ENCODE data around the gene SCNN1A. TPM values are rescaled to one million over a fixed set of nuclear protein-coding genes. Genes with fewer than 3 reads are reported as not detected.
A peak's percentile ranks its signal among the peaks of the same experiment; 100 is the strongest.
"Not testable (repeated sequence)": the region's sequence is repeated elsewhere in the genome, so short reads cannot be mapped to it uniquely, and the experiment has no call there.

The SCNN1A gene
- total RNA-seq, 1 donor from 2014 or later: 0.05 TPM

DNA sequence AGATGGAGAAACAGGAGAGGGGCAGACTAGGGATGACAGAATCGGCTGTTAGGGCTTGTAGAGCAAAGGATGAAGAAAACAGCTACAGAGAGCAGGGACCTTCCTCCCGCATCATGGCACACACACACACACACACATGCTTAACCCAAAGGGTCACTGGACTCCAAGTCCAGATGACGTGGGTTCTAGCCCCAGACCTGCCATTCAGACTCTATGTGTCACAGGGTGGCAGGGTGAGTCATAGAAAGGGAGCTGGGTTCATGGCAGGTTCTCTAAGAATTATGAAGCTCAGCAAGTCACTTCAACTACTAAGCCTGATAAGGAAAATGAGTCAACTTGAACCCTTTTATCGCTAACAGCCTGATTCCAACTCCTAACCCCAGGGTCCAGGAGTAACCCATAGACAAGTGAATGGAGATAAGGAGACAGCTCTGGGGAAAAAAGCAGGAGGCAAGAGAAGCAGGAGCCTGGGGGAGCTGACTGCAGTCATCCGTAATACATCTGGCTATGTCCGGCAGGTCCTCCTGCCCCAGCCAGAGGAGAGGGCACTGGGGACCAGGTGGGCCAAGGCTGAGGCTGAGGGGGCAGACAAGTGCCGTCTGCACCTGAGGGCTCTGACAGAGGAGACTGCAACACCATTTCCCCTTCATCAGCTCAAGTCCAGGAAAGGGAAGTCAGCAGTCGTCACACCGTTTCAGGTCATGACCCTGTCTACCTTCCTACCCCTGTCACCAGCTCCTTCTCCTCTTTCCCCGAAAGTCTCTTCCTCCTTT is 29.9 kb downstream of the SCNN1A start:
- DNase-seq (ENCODE audit: low spot score): no peak
- no peaks in the 10 kb centered on the region for H3K27me3 Mint-ChIP-seq (ENCODE audit: insufficient read depth)
- peaks cover 5% of the 10 kb centered on the region for H3K9me3 Mint-ChIP-seq
- peaks cover 6% of the 10 kb centered on the region for H3K36me3 Mint-ChIP-seq (ENCODE audit: low read depth)
- intact Hi-C loops (cut with micrococcal nuclease): no loop called here
- peaks cover 46% of the 10 kb centered on the region for H3K4me1 Mint-ChIP-seq (ENCODE audit: low read depth)
- peak overlapping the region; percentile 61 for H3K4me3 Mint-ChIP-seq
- peak overlapping the region; percentile 76 for H3K27ac Mint-ChIP-seq

DNA sequence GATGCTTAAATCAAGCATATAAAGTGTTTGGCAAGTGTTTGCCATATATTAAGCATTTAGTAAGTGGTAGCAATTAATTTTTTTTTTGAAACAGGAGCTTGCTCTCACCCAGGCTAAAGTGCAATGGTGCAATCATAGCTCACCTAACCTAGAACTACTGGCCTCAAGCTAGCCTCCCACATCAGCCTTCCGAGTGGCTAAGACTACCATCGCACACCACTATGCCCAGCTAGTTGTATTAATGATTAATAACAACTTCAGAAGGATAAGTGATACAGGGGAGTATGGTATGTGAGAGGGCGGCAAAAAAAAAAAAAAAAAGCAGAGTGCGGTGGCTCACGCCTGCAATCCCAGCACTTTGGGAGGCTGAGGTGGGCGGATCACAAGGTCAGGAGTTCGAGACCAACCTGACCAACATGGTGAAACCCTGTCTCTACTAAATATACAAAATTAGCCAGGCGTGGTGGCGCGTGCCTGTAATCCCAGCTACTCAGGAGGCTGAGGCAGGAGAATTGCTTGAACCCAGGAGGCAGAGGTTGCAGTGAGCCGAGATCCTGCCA is 31.2 kb downstream of the SCNN1A start:
- H3K36me3 Mint-ChIP-seq (ENCODE audit: low read depth); H3K4me3 Mint-ChIP-seq; intact Hi-C loops (cut with micrococcal nuclease); H3K27me3 Mint-ChIP-seq (ENCODE audit: insufficient read depth); H3K9me3 Mint-ChIP-seq; H3K27ac Mint-ChIP-seq; DNase-seq (ENCODE audit: low spot score): not testable (repeated sequence)
- H3K4me1 Mint-ChIP-seq (ENCODE audit: low read depth): peaks cover 46% of the 10 kb centered on the region

DNA sequence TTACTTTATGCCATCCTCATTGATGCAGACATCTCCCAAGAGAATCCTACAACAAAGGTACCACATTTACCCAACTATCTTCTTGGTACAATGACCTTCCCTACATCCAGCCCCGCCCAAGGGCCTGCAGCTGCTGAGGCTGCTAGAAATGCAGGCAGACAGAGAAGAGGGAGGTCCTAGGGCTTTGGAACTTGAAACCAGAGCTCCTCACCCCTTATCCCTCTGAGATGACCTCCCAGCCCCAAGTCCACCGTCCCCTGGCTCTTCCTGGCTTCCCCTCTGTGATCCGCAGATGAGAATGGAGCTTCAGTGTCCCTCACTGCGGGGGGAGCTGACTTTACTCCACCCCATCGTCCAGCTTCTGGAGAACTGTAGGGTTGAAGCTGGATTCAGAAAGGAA is 31.8 kb downstream of the SCNN1A start:
- H3K36me3 Mint-ChIP-seq (ENCODE audit: low read depth): peaks cover 6% of the 10 kb centered on the region
- H3K4me3 Mint-ChIP-seq: no peak overlapping the region
- DNase-seq (ENCODE audit: low spot score): no peak
- peak overlapping the region; percentile 2 for H3K27ac Mint-ChIP-seq
- H3K27me3 Mint-ChIP-seq (ENCODE audit: insufficient read depth): no peaks in the 10 kb centered on the region
- peaks cover 5% of the 10 kb centered on the region for H3K9me3 Mint-ChIP-seq
- intact Hi-C loops (cut with micrococcal nuclease): no loop called here
- peaks cover 46% of the 10 kb centered on the region for H3K4me1 Mint-ChIP-seq (ENCODE audit: low read depth)

DNA sequence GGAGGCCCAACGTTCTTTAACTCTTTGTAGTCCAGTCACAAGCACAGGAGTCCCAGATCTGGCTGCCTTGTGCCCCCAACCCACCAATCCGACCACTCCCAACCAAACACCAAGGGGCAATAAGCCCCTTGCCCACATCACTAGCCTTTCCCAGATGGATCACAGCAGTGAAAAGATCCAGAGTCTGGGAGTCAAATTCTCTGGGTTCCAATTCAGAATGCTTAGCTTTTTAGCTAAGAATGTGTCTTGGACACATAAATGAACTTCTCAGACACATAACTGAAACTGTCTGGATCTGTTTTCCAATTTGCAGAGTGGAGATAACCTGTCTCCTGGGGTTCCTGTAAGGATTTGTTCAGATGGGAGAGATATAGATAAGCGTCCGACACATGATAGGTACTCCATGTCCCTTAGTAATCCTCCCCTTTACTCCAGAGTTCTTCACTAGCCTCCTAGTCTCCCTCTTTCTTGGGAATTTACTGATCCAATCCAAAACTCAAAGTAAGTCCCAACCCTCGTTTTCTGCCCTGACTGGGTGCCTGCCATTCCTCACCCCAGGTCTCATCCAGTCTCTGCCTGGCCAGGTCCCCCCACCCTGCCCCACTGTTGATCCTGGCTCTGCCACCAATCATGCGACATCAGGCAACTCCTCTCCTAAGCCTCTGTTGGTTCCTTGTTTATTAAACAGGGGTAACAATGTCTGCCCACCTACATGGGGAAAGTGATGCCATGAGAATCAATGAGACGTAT is 33.0 kb downstream of the SCNN1A start:
- Mint-ChIP-seq H3K27ac (peak overlapping the region; percentile 89), H3K9me3 (peaks cover 5% of the 10 kb centered on the region), H3K36me3 (ENCODE audit: low read depth) (peaks cover 6% of the 10 kb centered on the region), H3K27me3 (ENCODE audit: insufficient read depth) (no peaks in the 10 kb centered on the region), H3K4me3 (no peak overlapping the region), H3K4me1 (ENCODE audit: low read depth) (peaks cover 45% of the 10 kb centered on the region)
- DNase-seq (ENCODE audit: low spot score): no peak
- intact Hi-C loops (cut with micrococcal nuclease): no loop called here

DNA sequence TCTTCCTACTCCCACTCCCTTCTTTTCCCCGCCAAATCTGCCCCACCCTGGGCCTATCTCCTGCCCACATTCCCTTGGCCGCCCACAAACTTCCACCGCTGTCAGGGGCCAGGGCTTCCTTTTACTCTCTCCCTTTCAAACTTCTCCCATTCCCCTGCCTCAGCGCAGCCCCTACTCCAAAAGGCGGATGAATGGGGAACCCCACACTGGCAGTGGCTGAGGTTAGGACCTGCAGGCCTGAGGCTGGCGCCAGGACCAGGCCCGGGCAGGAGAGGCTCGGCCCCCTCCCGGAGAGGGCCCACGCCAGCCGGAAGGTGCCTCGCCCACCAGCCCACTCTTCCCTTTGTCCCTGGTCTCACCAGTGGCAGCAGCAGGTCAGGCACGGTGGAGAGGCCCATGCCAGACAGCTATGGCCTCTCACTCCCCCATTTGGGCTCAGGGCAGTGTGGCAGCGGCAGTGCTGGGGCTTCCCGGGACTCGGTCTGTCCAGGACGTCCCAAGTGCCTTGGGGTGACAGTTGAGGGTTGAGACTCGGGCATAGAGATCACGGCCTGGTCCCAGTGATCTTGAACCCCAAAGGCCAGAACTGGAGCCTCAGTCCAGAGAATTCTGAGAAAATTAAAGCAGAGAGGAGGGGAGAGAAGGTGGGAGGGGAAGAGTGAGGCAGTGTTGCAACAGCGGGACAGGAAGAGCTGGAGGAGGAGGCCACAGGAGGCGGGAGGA is 33.8 kb downstream of the SCNN1A start, which contains the start of gene TNFRSF1A:
Gene TNFRSF1A, minus strand, starts transcription at position 660 of the 723 bp plus-strand sequence. Its CDS starts 262 bp downstream, at position 398.
- no peaks in the 10 kb centered on the region for H3K27me3 Mint-ChIP-seq (ENCODE audit: insufficient read depth)
- peaks cover 3% of the 10 kb centered on the region for H3K36me3 Mint-ChIP-seq (ENCODE audit: low read depth)
- intact Hi-C loops (cut with micrococcal nuclease): no loop called here
- peaks cover under 1% of the 10 kb centered on the region for H3K9me3 Mint-ChIP-seq
- H3K4me3 Mint-ChIP-seq: no peak within 1 kb of the TSS
- H3K4me1 Mint-ChIP-seq (ENCODE audit: low read depth): peaks cover 38% of the 10 kb centered on the region
- H3K27ac Mint-ChIP-seq: peak within 1 kb of the TSS; percentile 89
- DNase-seq (ENCODE audit: low spot score): no peak

DNA sequence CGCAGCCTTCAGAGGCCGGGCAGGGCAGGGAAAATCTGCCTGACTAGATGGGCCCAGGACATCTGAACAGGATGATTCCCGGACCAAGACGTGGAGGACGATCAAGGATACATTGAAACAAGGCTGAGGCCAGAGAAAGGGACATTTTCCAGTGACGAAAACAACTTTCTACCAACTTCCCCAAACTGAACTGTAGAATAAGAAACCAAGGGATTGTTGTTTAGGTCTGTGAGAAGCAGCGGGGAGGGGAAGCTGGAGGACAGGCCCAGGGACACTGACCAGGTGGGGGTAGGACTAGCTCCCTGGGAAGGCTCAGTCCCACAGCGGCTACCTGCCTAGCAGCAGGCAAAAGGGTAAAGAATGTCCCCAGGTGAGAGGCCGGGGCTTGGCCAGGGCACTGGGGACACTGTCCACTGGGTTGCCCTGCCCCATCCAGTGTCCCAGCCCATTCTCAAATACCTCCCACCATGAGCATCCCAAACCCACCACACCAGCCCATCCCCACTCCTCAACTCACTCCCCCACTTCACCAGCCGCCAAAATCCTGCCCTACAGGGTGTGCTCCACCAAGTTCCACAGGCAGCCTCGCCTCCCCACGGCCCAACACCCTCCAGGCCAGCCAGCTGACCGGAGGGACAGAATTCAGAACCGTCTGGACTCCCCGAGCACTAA is 34.5 kb downstream of the SCNN1A start:
- Mint-ChIP-seq H3K9me3 (no peaks in the 10 kb centered on the region), H3K36me3 (ENCODE audit: low read depth) (peaks cover 3% of the 10 kb centered on the region), H3K4me1 (ENCODE audit: low read depth) (peaks cover 33% of the 10 kb centered on the region), H3K27ac (no peak overlapping the region), H3K4me3 (no peak overlapping the region), H3K27me3 (ENCODE audit: insufficient read depth) (no peaks in the 10 kb centered on the region)
- no peak for DNase-seq (ENCODE audit: low spot score)
- intact Hi-C loops (cut with micrococcal nuclease): loop anchor here (1.0 kb wide), 1 partner anchor 22 kb away; no protein-coding TSS in a partner anchor

- DNase-seq (ENCODE audit: low spot score): no peak
- H3K27ac Mint-ChIP-seq: no peak overlapping the region
- peaks cover 33% of the 10 kb centered on the region for H3K4me1 Mint-ChIP-seq (ENCODE audit: low read depth)
- H3K4me3 Mint-ChIP-seq: no peak overlapping the region
- intact Hi-C loops (cut with micrococcal nuclease): loop anchor here (1.0 kb wide), 1 partner anchor 23 kb away; no protein-coding TSS in a partner anchor
- no peaks in the 10 kb centered on the region for H3K27me3 Mint-ChIP-seq (ENCODE audit: insufficient read depth)
- H3K36me3 Mint-ChIP-seq (ENCODE audit: low read depth): peaks cover 6% of the 10 kb centered on the region
- no peaks in the 10 kb centered on the region for H3K9me3 Mint-ChIP-seq
Measured at GRCh38 chr12:6340032-6340638, 35.2 kb downstream of the SCNN1A start.

- intact Hi-C loops (cut with micrococcal nuclease): loop anchor here (5.0 kb wide), 2 partner anchors 218 to 268 kb away; partner anchors contain the start of genes CHD4 and IFFO1
- H3K27ac Mint-ChIP-seq: no peak overlapping the region
- H3K27me3 Mint-ChIP-seq (ENCODE audit: insufficient read depth): no peaks in the 10 kb centered on the region
- DNase-seq (ENCODE audit: low spot score): no peak
- no peaks in the 10 kb centered on the region for H3K9me3 Mint-ChIP-seq
- H3K4me1 Mint-ChIP-seq (ENCODE audit: low read depth): peaks cover 42% of the 10 kb centered on the region
- H3K36me3 Mint-ChIP-seq (ENCODE audit: low read depth): peaks cover 13% of the 10 kb centered on the region
- no peak overlapping the region for H3K4me3 Mint-ChIP-seq
Measured at GRCh38 chr12:6338955-6339354, 36.4 kb downstream of the SCNN1A start.

GRCh38 chr12:6338536-6338935 is 36.8 kb downstream of the SCNN1A start:
- H3K36me3 Mint-ChIP-seq (ENCODE audit: low read depth): peaks cover 17% of the 10 kb centered on the region
- H3K4me3 Mint-ChIP-seq; H3K27ac Mint-ChIP-seq; DNase-seq (ENCODE audit: low spot score); H3K27me3 Mint-ChIP-seq (ENCODE audit: insufficient read depth); H3K9me3 Mint-ChIP-seq: not testable (repeated sequence)
- H3K4me1 Mint-ChIP-seq (ENCODE audit: low read depth): peaks cover 44% of the 10 kb centered on the region
- intact Hi-C loops (cut with micrococcal nuclease): loop anchor here (5.0 kb wide), 2 partner anchors 219 to 269 kb away; partner anchors contain the start of genes CHD4 and IFFO1

- H3K36me3 Mint-ChIP-seq (ENCODE audit: low read depth): peaks cover 20% of the 10 kb centered on the region
- no peaks in the 10 kb centered on the region for H3K27me3 Mint-ChIP-seq (ENCODE audit: insufficient read depth)
- H3K27ac Mint-ChIP-seq: no peak overlapping the region
- intact Hi-C loops (cut with micrococcal nuclease): loop anchor here (1.0 to 5.0 kb wide), 4 partner anchors 85 to 269 kb away; partner anchors contain the start of genes CHD4, IFFO1 and VAMP1
- DNase-seq (ENCODE audit: low spot score): no peak
- H3K4me1 Mint-ChIP-seq (ENCODE audit: low read depth): peaks cover 44% of the 10 kb centered on the region
- H3K4me3 Mint-ChIP-seq: no peak overlapping the region
- H3K9me3 Mint-ChIP-seq: no peaks in the 10 kb centered on the region
Measured at GRCh38 chr12:6337958-6338433, 37.4 kb downstream of the SCNN1A start.

All from activated T-helper 1 cell treated with anti-CD3 and anti-CD28 coated beads, Interleukin-12 subunit alpha, Interleukin-12 subunit beta, Interleukin-2, Interleukin-4 antibody, amounts not matched to agents 30 ng/mL and 10 ng/mL and 1 ng/mL, durations not matched to agents 14 hours and 24 hours and 36 hours (primary cell).